Fibroblast of the aortic adventitia (primary cell): ENCODE results near the gene HAVCR1. TPM values are rescaled to one million over a fixed set of nuclear protein-coding genes. Genes with fewer than 3 reads are reported as not detected.

Source experiments
- DNase-seq: peaks from one replicate; pipeline ENCODE4 v3.0.0-alpha.2; 2010; ENCODE audit warnings: low read depth
- H3K4me3 ChIP-seq: 2 replicates; pipeline ENCODE4 v1.5.1; 2011; ENCODE audit warnings: low read depth, mild to moderate bottlenecking, control low read depth, low read length, moderate library complexity
- CTCF ChIP-seq: IDR thresholded peaks from 2 replicates; pipeline ENCODE4 v1.5.1; 2011; ENCODE audit warnings: mild to moderate bottlenecking, low read length, control low read depth, inconsistent platforms; ENCODE audit not compliant: insufficient read depth
- total RNA-seq: library from RNA; depleted of rRNA; stranded (reverse); fragments of >200 nt; gene quantifications from 2 replicates; pipeline ENCODE4 v1.2.3, GENCODE V29; 2012; ENCODE audit warnings: low replicate concordance

HAVCR1 gene
- not detected in 2 replicates for total RNA-seq

- TF ChIP-seq CTCF, result no peak
- no peak for DNase-seq
- H3K4me3 ChIP-seq, result no peak within 1 kb of the TSS
Observed at GRCh38 chr5:157059093-157059539, at the start of gene HAVCR1. HAVCR1 (minus strand) TSS chr5:157059116; CDS start chr5:157057943, 1,173 bp downstream.

GRCh38 chr5:157107508-157107907 is 48.6 kb upstream of the HAVCR1 start:
- DNase-seq, result no peak
- TF ChIP-seq CTCF, result no peak
- no peak overlapping the region for H3K4me3 ChIP-seq

GRCh38 chr5:157106630-157107461 is 47.9 kb upstream of the HAVCR1 start:
- H3K4me3 ChIP-seq, result no peak overlapping the region
- no peak for TF ChIP-seq CTCF
- DNase-seq, result no peak

GRCh38 chr5:157100140-157100679 is 41.3 kb upstream of the HAVCR1 start:
- no peak for TF ChIP-seq CTCF
- DNase-seq, result peak; percentile 27
- H3K4me3 ChIP-seq, result no peak overlapping the region

GRCh38 chr5:157088342-157088990 is 29.6 kb upstream of the HAVCR1 start:
- no peak overlapping the region for H3K4me3 ChIP-seq
- TF ChIP-seq CTCF, result no peak
- no peak for DNase-seq

GRCh38 chr5:157086751-157087359 is 27.9 kb upstream of the HAVCR1 start:
- no peak for TF ChIP-seq CTCF
- no peak for DNase-seq
- no peak overlapping the region for H3K4me3 ChIP-seq
